ENCODE results near the gene GCM1.

GCM1 gene

DNA sequence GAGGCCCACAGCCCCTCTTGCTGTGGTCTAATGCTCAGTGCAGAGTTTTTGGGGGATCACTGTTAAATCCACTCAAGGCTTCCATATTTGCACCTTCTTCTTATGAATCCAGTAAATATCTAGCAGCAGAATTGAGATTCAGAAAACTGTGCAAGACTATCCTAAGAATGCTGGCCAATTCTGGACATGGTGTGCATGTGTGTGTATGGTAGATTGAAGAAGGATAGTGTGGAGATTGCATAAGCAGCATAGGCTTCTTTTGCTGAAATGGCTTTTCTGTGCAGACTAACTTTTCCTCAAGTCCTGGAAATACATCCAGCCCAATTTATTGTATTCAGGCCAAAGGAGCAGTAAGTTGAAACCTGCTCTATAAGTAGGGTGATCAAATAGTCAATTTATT is 43.7 kb downstream of the GCM1 start:
- DNase-seq (ENCODE audit: low spot score): no peak

DNA sequence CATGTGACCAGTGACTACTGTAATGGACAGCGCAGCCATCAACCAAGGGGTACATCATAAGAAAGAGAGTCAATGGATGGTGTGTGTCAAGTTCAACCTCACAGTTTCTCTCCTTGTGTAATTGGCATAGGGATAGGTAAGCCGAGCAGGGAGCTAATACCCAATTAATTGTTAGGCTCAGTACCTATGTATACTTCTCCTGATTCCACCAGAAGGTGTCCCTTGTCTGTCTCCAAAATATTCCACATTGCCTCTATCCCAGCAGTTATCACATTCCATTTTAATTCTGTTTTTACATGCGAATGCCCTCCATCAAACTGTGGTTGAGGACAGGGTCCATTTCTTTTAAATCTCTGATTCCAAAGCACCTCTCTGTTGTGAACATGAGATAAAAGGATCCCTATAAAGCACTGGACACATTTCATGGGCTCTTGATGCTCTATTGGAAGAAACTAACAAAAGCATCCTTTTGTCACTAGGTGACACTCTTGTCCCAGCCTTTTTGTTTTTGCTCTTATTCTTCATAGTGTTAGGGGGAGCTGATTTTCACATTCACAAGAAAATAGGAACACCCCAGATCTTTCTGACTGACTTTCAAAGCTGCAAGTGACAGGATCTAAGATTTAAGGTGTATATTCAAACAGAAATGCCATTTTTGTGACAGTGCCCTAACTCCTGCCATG is 44.5 kb downstream of the GCM1 start:
- DNase-seq (ENCODE audit: low spot score): no peak

DNA sequence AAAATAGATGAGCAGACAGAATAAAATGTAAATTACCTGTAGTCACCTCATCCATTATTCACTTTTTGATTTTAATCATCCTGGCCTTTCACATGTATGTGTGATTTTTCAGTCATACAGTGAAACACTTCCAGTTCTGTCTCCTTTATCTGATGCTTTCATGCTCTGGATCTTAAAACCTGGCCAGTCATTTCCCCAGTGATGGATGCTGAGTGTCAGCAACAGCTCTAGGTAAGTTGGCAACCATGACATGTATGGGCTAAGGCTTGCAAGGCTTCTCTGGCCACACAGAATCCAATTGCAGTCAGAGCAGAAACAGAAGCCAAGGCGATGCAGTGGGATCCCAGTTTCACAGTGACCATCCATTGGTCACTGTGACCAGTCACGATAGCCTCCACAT is 47.6 kb downstream of the GCM1 start:
- DNase-seq (ENCODE audit: low spot score): no peak

DNA sequence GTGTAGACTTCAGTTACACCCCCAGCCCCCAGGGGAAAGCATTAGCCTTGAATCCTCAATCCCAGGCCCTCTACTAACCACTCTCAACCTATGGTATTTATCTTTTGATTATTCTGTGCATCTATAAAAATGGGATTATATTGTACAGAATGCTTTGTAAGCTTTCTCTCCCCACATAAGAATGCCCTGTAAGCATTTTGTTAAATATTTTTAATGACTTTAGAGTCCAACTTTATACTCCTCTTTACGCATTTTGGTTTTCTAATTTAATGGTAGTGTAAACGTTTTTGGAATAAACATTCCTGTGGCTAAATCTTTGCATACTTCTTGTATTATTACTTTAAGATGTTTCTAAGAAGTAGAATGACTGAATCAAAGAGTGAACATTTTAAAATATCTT is 48.1 kb downstream of the GCM1 start:
- no peak for DNase-seq (ENCODE audit: low spot score)

DNA sequence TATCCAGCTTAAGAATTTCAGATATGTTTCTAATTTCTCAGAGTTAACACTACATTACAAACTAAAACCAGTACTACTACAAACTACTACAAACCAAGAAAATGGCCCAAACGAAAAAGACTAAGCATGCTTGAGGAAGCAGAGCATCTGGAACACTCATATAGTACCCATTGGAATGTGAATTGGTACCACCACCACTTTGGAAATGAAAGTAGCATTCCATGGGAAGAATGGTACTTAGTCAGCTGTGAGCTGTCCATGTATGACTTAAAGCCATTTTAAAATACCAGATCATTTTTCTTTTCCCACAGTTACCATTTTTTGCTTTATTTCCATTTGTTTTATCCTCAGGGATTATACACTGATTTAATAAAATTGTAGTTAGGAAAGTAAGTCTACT is 52.9 kb downstream of the GCM1 start:
- no peak for DNase-seq (ENCODE audit: low spot score)

DNA sequence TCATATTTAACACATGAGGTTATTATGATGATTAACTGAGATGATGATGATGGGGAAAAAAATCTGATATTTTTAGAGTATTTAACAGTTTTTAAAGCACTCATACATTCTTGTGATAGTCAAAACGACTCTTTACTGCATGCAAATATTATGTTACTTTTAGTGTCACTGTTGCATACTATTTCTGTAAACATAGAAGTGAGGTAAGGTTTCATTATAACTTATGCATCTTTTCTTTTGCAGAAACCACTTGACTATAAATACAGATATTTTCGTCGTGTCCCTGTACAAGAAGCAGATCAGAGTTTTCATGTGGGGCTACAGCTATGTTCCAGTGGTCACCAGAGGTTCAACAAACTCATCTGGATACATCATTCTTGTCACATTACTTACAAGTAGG is 53.4 kb downstream of the GCM1 start:
- DNase-seq (ENCODE audit: low spot score): peak; percentile 12

DNA sequence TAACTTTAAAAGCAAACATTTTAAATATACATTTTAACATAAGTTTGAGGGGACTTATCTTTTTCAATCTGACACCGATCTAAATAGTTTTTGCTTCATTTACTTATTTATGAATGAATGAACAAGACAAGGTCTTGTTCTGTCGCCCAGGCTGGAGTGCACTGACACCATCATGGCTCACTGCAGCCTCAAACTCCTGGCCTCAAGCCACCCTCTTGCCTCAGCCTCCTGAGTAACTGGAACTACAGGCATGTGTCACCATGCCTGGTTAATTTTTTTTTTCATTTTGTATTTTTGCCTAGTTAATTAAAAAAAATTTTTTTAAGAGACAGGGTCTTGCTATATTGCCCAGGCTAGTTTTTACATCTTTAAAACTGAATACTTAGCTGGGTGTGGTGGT is 58.1 kb downstream of the GCM1 start:
- DNase-seq (ENCODE audit: low spot score): no peak

DNA sequence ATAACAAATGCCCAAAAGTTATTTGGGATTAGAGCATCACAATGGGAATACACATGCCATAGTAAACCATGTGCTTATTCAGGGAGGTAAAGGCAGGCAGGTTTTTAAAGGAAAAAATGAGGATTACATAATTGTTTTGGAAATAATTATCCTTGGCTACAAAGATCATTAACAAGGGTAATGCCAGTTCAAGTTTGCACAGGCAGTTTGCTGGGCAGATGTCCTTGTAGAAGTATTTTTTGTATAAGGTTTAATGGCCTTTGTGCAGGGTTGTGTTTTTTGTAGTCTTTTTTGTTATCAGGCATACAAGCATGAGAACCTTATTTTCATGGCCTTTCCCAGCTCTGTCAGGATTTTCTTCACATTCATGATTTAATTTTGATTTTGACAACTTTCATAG is 58.7 kb downstream of the GCM1 start:
- no peak for DNase-seq (ENCODE audit: low spot score)

DNA sequence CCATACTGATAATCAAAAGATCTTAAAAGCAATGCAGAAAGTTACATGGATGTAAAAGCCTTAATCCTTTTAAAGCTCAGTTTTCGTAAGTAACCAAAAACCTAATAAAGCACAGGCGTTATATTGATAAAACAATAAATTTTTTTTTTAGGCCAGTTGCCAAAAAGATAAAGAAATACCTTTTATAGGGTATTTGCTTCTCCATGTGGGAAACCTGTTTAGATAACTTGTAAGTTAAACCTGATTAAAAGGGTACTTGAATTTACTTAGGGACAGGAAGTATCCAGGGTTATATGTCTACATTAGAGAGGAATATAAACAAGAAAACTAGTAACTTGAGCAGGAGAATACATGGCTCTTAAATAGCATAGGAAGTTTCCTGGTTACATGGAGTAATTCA is 62.3 kb downstream of the GCM1 start:
- DNase-seq (ENCODE audit: low spot score): no peak

DNA sequence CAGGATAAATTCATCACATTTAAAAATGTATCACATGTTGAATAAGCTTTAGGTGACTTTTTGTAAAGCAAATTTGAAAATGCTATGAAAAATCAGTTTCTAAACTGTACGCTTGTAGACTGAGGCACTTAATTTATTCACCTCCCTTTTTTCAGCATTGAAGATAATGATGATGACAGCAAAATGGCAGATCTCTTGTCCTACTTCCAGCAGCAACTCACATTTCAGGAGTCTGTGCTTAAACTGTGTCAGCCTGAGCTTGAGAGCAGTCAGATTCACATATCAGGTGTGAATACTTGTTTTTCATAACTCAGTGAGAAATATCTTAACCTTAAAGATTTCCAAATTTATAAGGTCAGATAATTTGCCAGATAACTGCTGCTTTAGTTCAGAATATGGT is 67.8 kb downstream of the GCM1 start:
- DNase-seq (ENCODE audit: low spot score): no peak

Data from germinal center (tissue), 1 donor.